OCI-LY1 (cell line): ENCODE data around the gene TEKT5.

Source experiments
- H2AFZ ChIP-seq: fragments of 200-600 bp; sonication (generic), shearing (Covaris generic); 2 replicates; pipeline ENCODE4 v1.6.0; 2014; ENCODE audit warnings: antibody characterized with exemption, mild to moderate bottlenecking, low read length
- H3F3A ChIP-seq: fragments of 200-600 bp; sonication (generic), shearing (Covaris generic); 2 replicates; pipeline ENCODE4 v1.6.0; 2014; ENCODE audit warnings: mild to moderate bottlenecking, antibody characterized with exemption, low read length, moderate library complexity; ENCODE audit not compliant: insufficient read depth
- H3K27ac ChIP-seq: fragments of 200-600 bp; sonication (generic); 2 replicates; pipeline ENCODE4 v1.5.1; 2014; ENCODE audit warnings: low read length, mixed run types, mild to moderate bottlenecking, low read depth; ENCODE audit not compliant: poor library complexity, severe bottlenecking
- H3K27me3 ChIP-seq: fragments of 200-600 bp; sonication (generic); 2 replicates; pipeline ENCODE4 v1.6.0; 2014; ENCODE audit warnings: antibody characterized with exemption, mild to moderate bottlenecking, low read length, moderate library complexity; ENCODE audit not compliant: insufficient read depth
- H3K36me3 ChIP-seq: fragments of 200-600 bp; sonication (generic); 2 replicates; pipeline ENCODE4 v1.6.1; 2014; ENCODE audit warnings: mild to moderate bottlenecking, antibody characterized with exemption, low read length, moderate library complexity, mixed read lengths; ENCODE audit not compliant: insufficient read depth
- H3K4me1 ChIP-seq: fragments of 200-600 bp; sonication (generic); 2 replicates; pipeline ENCODE4 v1.5.1; 2014; ENCODE audit warnings: mild to moderate bottlenecking, low read length, moderate library complexity; ENCODE audit not compliant: insufficient read depth, severe bottlenecking
- H3K4me2 ChIP-seq: fragments of 200-600 bp; sonication (generic), shearing (Covaris generic); 2 replicates; pipeline ENCODE4 v1.6.1; 2014; ENCODE audit warnings: low read length
- H3K4me3 ChIP-seq: fragments of 200-600 bp; sonication (generic); 2 replicates; pipeline ENCODE4 v1.5.1; 2014; ENCODE audit warnings: low read length, low read depth, mild to moderate bottlenecking, mixed read lengths; ENCODE audit not compliant: poor library complexity, severe bottlenecking
- H3K79me2 ChIP-seq: fragments of 200-600 bp; shearing (Covaris generic); 2 replicates; pipeline ENCODE4 v1.6.1; 2016; ENCODE audit warnings: mixed run types, low read length, mixed read lengths; ENCODE audit not compliant: insufficient read depth
- H3K9ac ChIP-seq: fragments of 200-600 bp; sonication (generic), shearing (Covaris generic); 2 replicates; pipeline ENCODE4 v1.6.1; 2014; ENCODE audit warnings: mild to moderate bottlenecking, low read length, mixed read lengths
- H3K9me2 ChIP-seq: fragments of 200-600 bp; sonication (generic), shearing (Covaris generic); 2 replicates; pipeline ENCODE4 v1.6.1; 2014; ENCODE audit warnings: low read depth, mild to moderate bottlenecking, low read length, mixed read lengths
- H3K9me3 ChIP-seq: fragments of 200-600 bp; shearing (Covaris generic); 2 replicates; pipeline ENCODE4 v1.6.1; 2014; ENCODE audit warnings: low read length, mixed read lengths
- H4K20me1 ChIP-seq: fragments of 200-600 bp; sonication (generic), shearing (Covaris generic); 2 replicates; pipeline ENCODE4 v1.6.0; 2016; ENCODE audit warnings: mild to moderate bottlenecking, low read length; ENCODE audit not compliant: insufficient read depth
- EZH2 ChIP-seq: fragments of 200-600 bp; sonication (generic), shearing (Covaris generic); IDR thresholded peaks from 2 replicates; pipeline ENCODE4 v1.8.0; 2017; ENCODE audit warnings: borderline replicate concordance, mixed run types, mild to moderate bottlenecking, antibody characterized with exemption, low read length, moderate library complexity, mixed read lengths
- TF ChIP-seq, protein P1 (sequence below): fragments of 200-600 bp; sonication (generic), shearing (Covaris generic); IDR thresholded peaks from 2 replicates; pipeline ENCODE4 v1.5.1; 2017; ENCODE audit warnings: mild to moderate bottlenecking, antibody characterized with exemption, low read length, moderate library complexity, mixed read lengths

TEKT5 gene

DNA sequence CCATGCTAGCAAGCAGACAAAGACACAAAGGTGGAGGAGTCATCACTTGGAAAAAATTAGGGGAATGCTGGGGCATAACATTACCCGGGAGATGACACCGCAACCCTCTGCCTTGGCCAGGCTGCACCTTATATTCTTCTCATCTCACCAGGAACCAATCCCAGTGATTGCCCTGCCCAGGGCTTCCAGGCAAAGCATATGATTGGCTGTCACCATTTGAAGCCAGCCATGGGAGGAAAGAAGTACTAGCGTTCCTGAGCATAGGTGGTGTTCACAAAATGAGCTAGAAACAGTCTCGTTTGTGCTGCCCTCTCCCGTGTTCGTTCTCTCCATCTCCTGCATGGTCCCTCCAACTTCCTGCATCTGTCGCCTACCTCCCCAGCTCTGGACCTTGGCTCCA, 29.6 kb downstream of the TEKT5 start:
- Histone ChIP-seq H3K27ac (no peak overlapping the region), H3K79me2 (no peaks in the 10 kb centered on the region), H3K4me1 (no peaks in the 10 kb centered on the region), H3K4me2 (no peak overlapping the region), H3K9ac (no peak overlapping the region), H3F3A (no peaks in the 10 kb centered on the region), H3K27me3 (peaks cover 6% of the 10 kb centered on the region; the same call in 1 of the 2 replicates), H3K9me3 (no peaks in the 10 kb centered on the region), H3K9me2 (no peaks in the 10 kb centered on the region), H4K20me1 (no peaks in the 10 kb centered on the region), H2AFZ (no peak overlapping the region), H3K36me3 (no peaks in the 10 kb centered on the region), H3K4me3 (no peak overlapping the region)
- TF ChIP-seq, protein P1, sequence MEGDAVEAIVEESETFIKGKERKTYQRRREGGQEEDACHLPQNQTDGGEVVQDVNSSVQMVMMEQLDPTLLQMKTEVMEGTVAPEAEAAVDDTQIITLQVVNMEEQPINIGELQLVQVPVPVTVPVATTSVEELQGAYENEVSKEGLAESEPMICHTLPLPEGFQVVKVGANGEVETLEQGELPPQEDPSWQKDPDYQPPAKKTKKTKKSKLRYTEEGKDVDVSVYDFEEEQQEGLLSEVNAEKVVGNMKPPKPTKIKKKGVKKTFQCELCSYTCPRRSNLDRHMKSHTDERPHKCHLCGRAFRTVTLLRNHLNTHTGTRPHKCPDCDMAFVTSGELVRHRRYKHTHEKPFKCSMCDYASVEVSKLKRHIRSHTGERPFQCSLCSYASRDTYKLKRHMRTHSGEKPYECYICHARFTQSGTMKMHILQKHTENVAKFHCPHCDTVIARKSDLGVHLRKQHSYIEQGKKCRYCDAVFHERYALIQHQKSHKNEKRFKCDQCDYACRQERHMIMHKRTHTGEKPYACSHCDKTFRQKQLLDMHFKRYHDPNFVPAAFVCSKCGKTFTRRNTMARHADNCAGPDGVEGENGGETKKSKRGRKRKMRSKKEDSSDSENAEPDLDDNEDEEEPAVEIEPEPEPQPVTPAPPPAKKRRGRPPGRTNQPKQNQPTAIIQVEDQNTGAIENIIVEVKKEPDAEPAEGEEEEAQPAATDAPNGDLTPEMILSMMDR = no peak
- TF ChIP-seq EZH2 = no peak

DNA sequence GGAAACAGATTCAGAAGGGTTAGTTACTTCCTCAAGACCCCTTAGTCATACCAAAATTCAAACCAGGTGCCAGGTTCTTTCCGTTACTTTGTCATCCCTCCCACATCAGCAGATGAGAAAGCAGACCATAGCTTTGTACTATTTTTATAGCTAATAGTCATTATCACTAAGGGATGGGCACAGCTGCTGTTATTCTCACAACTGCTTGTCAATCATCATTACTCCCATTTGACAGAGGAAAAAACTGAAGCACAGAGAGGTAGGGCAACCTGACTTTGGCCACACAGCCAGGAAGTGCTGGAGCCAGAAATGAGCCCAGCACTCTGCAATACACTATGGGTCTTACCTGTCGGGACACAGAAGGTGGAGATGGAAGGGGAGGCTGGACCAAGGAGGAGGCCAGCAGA, 30.0 kb downstream of the TEKT5 start:
- no peak for TF ChIP-seq EZH2
- TF ChIP-seq, protein P1 = no peak
- no peaks in the 10 kb centered on the region for H4K20me1 ChIP-seq
- no peaks in the 10 kb centered on the region for H3K9me2 ChIP-seq
- H3K27me3 ChIP-seq = peaks cover 6% of the 10 kb centered on the region; the same call in 1 of the 2 replicates
- H3K79me2 ChIP-seq = no peaks in the 10 kb centered on the region
- no peaks in the 10 kb centered on the region for H3F3A ChIP-seq
- no peaks in the 10 kb centered on the region for H3K36me3 ChIP-seq
- no peak overlapping the region for H3K4me2 ChIP-seq
- H3K4me3 ChIP-seq = no peak overlapping the region
- H3K27ac ChIP-seq = no peak overlapping the region
- H3K9me3 ChIP-seq = no peaks in the 10 kb centered on the region
- H3K4me1 ChIP-seq = no peaks in the 10 kb centered on the region
- H2AFZ ChIP-seq = no peak overlapping the region
- no peak overlapping the region for H3K9ac ChIP-seq

DNA sequence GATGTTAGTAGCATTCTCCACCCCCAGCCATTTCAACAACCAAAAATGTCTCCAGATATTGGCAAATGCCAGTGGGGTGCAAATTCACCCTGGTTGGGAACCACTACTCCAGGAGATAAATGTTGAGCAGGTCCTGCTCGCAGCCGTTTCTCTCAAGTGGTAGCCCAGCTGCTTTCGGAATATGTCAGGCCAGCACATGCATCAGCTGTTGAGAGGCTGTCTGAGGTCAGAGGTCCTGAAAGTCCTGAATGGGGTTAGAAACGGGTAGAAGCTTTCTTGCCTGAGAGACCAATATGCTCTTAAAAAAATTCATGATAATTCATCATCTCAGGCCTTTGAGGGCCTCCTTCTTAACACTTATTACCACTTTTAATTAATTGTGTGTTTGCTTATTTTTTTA, 31.0 kb downstream of the TEKT5 start:
- Histone ChIP-seq H2AFZ (no peak overlapping the region), H3K79me2 (no peaks in the 10 kb centered on the region), H3K27ac (no peak overlapping the region), H3K9me3 (no peaks in the 10 kb centered on the region), H3K36me3 (no peaks in the 10 kb centered on the region), H3F3A (no peaks in the 10 kb centered on the region), H3K4me2 (no peak overlapping the region), H3K9ac (no peak overlapping the region), H4K20me1 (no peaks in the 10 kb centered on the region), H3K9me2 (no peaks in the 10 kb centered on the region), H3K27me3 (peaks cover 6% of the 10 kb centered on the region; the same call in 1 of the 2 replicates), H3K4me1 (no peaks in the 10 kb centered on the region), H3K4me3 (no peak overlapping the region)
- no peak for TF ChIP-seq EZH2
- TF ChIP-seq, protein P1 = no peak
